GM19238 (cell line): ENCODE data around the gene MRPL45.

ENCODE experiments used
- DNase-seq: peaks from one replicate; pipeline ENCODE4 v3.0.0; 2011; ENCODE audit warnings: low spot score; ENCODE audit not compliant: insufficient read length

MRPL45 gene

DNA sequence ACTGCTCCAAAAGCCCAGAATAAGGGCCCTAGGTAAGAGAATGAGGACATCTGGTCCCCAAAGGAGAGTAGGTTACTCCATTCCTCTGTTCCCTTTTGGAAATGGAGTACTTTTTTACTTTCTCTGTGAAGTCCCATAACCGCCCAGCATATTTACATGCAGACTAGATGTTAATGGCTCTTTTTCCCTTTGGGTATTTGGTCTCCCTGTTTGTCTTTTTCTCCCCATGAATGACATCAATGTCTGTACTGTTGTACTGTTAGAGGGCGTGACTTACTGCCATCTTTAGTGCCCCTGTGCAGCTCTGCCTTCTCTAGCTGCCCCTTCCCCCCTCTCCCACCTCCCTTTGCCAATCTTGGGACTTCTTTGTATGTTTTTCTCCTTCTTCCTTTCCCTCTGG, 27.8 kb downstream of the MRPL45 start:
- DNase-seq: no peak

DNA sequence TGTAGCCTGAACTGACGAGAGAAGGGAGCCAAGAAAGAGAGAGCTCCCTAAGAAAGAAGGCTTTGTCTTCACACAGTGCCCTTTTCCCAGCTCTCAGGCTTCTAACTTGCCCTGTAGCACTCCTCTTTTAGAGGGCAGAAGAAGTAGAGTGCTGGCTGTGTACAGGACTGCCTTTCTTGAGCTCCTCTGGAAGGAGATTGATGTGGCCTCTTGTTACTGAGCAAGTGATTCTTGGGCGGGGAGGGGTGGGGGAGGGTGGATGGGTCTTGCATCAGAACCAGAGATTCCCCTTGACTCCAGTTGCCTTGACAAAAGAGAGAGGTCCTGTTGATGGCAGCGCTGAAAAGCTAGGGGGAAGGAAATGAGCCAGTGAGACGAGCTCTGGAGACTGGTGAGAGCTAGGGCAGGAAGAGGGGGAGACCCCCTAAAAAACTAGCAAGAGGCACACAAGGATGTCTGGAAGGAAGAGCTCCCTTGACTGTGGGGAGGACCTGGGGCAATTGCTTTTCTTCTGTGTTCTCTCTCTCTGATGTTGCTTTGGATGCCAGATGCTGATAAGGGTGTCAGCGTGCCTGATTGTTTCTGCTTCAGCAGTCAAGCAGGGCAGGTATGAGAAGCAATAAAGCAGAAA, 28.4 kb downstream of the MRPL45 start:
- DNase-seq: no peak

DNA sequence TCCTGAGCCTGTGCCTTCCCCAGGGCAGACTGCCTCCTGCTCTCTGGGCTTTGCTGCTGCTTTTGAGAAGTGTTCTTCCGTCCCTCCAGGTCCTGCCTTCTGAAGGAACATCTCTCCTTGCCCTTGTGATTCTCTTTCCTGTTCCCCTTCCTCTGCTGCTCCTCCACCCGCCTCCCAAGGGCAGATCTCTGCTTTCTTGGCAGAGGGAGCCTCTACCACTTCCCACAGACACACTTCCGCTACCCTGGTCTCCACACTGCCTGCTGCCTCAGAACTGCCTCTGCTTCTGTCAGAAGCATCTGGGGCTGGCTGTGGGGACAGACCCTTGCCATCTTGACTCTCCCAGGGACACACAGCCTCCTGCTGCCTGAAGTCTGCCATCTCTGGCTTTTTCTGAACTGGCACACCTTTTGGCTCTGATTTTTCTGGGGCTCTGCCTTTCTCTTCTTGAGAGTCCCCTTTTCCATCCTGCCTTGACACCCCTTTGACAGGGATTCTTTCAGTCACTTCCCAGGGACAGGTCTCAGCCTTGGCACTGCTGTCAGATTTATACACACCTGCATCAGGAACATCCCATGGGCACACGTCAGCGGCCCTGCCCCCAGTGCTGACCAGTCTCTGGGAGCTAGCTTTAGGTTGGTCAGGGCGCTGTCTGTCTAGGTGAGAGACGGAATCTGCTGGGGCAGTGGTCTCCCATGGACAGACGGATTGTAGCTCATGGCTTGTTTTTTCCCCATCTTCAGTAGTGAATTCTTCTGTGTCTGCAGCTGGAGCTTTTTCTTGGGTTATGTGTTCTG, 30.2 kb downstream of the MRPL45 start:
- DNase-seq: no peak

DNA sequence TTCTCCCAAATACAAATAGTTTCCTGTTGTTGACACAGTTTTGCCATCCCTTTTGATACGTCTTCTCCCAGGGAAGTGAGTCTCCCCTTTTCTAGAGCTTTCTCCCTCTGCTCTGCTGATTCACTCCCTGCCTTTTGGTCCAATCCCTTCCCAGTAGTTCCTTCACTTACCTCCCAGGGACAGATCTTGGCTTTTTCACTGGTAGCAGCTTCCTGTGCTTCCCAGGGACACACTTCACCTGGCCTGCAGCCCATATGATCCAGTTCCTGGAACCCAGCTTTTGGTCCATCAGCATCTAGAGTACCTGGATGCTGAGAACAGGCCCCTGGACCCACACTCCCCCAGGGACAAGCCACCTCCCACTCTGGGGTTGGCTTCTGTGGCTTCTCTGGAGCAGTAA, 31.0 kb downstream of the MRPL45 start:
- DNase-seq: no peak

DNA sequence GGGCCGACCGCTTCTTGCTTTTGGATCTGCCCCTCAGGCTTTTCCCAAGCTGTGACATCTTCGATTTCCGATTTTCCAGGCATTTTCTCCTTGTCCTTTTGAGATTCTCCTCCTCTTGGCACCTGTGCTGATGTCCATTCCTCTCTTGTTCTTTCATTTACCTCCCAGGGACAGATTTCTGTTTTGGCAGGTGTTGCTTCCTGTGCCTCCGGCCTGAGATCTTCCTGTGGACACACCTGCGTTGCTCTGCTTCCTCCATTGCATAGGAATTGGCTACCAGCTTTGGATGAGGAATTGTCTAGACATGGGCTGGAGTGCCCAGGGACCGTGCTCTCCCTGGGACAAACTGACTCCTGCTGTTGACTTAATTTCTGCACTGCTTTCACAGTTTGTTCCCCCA, 31.7 kb downstream of the MRPL45 start:
- no peak for DNase-seq

DNA sequence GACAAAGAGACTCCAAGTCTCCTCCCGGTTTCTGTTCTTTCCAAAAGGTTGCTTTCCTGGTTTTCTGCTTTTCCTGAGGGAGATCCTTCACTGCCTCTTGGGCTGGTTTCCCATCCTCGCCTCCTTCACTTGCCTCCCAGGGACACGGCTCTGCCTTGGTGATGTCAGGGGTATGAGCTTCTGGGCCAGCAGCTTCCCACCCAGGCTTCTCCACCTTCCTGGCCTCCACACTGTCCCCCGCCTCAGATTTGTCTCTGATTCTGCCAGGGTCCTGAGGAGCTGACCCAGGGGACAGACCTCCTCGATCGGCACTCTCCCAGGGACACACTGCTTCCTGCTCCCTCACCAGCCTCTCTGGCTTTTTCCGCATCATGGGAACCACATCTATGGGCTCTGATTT, 32.3 kb downstream of the MRPL45 start:
- no peak for DNase-seq

DNA sequence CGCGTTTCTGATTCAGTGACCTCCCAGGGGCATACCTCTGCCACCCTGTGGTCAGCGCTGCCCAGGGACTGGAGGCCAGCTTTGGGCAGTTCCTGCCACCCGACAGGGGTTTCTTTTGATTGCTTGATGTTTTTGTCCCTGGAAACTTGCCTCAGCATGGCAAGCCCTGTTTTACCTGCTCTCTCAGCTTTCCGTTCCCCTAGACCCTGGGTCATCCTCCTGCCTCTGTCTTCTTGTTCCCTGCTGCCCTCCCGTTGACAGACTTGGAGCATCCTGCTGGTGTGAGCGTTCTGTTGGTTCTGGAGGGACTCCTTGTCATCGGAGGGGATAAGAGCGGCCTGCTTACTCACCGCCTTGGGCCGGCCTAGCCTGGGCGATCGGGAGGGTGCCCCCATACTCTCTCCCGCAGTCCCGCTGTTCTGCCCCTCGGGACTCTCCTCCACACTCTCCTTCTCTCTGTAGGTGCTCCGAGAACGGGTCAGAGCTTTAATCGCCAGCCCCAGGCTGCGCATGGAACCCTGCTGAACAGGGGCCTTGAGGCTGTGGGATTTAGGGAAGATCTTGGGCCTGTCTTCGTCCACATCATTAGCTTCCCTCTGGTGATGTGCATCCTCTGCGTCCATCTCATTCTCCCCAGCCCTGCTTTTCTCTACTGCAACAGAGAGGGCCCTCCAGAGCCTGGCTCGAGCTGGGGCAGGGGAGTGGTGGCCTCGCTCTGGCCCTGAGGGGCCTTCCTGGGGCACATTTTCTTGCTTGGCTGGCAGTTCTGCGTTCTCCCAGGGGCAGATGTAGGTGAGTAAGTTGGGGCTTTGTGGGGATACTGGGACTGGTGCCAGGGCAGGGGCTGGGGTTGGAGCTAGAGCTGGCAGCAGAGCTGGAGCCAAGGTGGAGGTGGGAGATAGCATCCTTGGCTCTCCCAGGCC, 33.1 kb downstream of the MRPL45 start:
- no peak for DNase-seq

DNA sequence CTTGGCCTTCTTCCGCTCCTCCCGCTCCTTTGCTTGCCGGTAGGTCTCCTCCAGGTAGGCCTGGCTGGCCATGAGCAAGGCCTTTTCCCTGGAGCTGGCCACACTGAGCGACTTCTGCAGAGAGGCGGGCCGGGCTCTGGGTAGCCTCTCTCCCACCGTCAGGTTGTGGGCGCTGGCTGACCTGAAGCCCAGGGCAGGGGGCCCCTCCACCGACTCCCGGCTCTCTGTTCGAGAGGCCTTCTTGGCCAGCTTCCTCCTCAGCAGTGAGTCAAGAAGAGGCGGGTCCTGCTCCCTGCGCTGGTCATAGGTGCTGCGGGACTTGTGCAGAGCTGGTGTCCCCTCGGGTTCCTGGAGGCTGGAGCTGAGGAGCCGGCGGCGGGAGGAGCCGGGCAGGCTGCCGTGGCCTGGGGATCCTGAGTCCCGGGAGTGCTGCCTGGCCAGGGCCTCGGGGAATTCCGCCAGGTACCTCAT, 34.0 kb downstream of the MRPL45 start:
- DNase-seq: no peak

DNA sequence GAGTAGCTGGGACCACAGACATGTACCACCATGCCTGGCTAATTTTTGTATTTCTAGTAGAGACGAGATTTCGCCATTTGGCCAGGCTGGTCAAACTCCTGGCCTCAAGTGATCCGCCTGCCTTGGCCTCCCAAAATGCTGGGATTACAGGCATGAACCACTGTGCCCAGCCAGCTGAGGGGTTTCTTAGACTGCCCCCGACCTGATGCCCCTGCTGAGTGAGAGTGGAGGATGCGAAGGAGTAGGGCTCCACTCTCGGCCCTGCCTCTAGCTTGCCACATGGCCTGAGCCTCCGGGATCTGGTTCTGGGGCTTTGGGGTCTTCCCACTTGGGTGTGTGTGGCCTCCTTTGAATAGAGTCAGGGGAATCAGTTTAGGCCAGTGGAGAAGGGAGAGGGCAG, 35.8 kb downstream of the MRPL45 start:
- DNase-seq: no peak

DNA sequence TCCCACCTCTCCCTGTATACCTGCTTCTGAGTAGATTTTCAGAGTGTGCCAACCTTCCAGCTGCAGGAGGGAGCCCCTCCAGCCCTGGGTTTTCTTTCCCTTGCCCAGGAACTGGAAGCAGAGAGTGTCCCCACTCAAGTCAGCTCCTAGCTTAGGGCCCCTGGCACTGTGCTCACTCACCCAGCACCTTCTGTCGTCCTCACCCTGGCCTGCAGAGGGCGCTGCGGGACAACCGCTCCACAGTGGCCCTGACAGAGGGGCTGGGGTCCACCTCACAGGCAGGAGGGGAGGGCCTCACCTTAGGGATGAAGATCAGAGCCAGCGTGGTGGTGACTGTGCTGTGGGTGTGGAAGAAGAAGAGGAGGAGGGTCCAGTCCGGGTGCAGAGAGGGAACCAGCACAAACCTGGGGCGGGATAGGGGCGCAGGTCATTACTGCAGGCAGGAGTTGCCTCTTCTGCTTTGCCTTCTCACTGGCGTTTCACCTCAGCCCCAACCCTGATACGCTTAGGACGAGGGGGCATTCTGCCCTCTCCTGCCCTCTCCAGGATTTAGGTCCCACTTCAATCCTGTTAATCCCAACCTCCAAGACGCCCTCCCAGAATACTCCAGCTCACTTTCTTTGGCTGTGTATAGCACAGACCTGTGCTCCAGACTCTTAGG, 36.8 kb downstream of the MRPL45 start:
- no peak for DNase-seq

DNA sequence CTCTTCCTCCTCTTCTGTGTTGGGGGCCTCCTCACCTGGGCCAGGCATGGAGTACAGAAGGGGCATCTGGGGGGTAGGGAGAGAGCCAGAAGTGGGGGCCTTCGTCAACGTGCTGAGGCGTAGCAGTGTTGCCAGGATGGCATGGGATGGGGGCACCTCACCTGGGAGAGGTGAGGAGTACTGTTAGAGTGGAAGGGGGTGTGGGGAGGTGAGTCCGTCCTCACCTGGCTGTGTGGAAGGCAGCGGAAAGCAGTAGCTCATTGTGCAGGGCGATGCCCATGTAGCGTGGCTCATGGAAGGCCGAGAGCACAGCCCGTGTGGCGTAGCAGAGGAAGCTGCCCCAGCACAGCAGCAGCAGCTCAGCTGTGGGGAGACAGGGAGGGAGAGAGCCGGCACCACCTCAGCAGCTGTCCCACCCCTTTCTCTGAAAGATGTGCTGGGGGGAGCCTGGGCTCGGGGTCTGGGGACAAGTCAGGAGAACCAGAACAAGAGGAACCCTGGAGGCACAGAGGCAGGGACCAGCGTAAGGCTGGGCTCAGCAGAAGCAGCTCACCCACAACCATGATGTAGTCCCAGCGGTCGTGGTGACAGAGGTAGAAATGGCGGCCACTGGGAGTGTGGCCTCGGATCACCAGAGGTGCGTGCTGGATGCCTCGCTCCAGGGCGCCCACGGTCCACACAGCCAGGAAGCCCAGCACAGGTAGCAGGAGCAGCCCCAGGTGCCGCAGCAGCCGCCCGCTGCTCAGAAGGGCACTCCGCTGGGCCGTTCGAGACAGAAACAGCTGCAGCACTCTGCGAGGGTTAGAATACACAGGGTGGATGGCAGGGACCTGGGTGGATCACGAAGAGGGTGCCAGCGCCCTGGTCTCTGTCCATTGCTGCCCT, 37.8 kb downstream of the MRPL45 start:
- DNase-seq: no peak

DNA sequence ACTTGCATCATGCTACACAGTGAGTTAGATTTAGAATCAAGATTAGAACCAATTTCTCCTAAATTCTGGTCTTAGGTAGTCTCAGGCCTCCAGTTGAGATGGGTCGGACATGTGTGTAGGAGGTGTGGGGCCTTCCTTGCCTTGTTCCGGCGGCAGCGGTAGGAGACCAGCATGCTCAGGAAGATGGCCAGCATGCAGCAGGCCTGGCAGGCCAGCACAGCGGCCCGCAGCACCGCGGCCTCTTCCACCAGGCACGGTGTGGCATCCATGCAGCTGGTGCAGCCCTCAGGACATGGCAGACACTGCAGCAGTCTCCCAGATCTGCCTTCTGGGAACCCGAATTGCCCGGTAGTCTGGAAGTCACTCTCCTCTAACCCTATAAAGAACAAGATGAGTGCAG, 39.9 kb downstream of the MRPL45 start:
- DNase-seq: no peak

DNA sequence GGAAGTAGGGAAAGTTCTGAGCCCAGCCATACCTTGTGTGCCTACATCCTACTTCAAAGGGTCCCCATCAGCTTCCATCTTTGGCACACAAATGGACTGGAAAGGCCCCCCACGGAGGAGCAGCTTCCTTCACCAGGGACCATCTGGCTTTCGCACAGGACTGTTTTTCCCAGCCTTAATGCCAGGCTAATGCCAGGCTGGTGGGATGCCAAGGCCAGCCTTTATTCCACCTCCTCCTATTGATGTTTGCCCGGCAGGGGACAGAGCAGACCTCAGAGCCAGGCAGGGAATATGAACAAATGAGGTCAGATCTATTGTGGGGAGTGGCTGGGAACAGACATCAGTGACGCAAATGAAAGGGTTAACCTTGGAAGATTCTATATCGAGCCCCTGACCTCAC, 41.1 kb downstream of the MRPL45 start:
- no peak for DNase-seq

DNA sequence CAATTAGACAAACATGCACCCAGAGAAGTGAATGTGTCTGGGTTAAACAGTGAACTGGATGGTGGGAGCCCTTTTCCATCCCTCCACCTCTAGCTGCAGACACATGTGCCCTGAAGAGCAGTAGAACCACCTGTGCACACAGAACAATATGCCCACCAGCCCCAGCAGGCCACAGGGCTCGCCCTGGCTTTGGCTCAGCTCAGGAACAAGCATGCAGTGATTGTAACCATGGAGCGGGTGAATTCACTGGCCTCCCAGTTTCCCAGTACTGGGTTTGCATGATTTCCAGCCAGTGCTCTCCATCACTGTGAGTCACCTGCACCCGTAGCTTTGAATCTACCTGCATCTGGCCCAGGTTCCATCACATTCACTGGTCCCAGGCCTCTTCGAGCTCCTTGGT, 41.6 kb downstream of the MRPL45 start:
- no peak for DNase-seq

DNA sequence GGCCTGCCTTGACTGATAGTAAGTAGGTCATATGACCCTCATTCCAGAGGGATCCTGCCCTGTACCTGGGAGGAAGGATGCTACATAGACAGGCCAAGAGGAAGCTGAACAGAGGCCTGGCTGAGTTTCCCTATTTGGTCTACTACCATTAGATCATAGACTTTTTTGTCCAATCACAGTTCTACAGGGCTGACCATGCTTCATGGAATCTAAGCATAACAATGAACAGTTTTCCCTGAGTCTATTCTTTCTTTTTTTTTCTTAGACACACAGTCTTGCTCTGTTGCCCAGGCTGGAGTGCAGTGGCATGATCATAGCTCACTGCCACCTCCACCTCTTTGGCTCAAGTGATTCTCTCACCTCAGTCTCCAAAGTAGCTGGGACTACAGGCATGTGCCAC, 42.9 kb downstream of the MRPL45 start:
- no peak for DNase-seq

DNA sequence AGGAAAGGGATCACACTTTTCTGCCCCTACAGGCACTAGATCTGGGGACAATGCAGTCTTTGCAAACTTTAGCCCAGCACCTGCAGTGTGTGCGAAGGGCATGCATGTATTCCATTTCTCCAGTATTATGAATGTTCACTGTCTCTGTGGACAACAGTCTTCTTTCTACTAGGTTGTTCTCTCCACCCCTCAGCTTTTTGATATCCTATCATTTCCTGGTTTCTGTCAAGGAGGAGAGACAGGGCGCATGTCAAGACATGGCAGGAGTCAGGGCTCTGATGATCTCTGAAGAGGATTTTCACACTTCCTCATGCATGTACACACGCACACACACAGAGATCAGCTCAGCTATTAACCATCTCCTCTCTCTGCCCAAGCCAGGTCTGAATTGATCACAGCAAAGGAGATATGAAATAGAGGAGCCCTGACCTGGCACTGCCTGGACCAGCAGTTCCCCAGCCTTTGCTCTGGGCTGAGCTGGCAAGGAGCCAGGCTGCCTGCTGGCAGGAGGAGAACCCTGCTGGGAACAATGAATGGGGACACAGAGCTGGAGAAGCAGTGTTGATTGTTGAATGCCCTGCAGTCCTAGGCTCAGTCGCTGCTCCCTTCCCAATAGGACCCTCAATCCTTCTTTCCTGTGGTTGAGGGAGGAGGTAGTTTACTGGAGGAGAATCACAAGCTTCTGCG, 44.2 kb downstream of the MRPL45 start:
- no peak for DNase-seq

DNA sequence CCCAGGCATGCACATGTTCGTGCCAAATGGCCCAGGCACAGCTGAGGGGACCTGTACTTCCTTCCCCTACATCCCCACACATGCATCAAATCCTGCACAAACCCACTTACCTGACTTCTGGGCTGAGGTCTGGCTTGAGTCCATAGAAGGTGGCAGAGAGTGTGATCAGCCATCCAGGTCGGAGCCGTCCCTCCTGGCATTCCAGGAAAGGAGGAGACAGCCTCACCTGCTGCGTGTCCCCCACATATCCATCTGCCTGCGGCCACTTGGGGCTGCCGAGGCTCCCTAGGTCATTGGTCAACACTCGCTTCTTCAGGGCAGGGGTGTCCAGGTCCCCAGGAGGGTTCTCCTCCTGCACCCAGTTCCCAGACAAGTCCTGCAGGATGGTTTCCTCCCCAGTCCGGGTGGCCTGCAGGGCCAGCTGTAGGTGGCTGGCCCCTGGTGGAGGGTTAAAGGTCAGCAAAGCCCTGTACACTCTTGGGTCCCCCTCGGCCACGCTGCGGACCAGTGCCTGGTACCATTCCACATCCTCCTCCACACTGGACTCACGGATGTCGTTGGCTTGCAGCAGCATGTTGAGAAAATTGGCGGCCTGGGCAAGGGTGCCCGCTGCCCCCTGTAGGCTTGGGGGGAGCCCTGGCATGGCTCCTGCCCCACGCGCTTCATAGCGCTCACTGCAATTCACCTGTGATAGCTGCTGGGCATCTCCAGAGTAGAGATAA, 46.1 kb downstream of the MRPL45 start:
- DNase-seq: no peak

DNA sequence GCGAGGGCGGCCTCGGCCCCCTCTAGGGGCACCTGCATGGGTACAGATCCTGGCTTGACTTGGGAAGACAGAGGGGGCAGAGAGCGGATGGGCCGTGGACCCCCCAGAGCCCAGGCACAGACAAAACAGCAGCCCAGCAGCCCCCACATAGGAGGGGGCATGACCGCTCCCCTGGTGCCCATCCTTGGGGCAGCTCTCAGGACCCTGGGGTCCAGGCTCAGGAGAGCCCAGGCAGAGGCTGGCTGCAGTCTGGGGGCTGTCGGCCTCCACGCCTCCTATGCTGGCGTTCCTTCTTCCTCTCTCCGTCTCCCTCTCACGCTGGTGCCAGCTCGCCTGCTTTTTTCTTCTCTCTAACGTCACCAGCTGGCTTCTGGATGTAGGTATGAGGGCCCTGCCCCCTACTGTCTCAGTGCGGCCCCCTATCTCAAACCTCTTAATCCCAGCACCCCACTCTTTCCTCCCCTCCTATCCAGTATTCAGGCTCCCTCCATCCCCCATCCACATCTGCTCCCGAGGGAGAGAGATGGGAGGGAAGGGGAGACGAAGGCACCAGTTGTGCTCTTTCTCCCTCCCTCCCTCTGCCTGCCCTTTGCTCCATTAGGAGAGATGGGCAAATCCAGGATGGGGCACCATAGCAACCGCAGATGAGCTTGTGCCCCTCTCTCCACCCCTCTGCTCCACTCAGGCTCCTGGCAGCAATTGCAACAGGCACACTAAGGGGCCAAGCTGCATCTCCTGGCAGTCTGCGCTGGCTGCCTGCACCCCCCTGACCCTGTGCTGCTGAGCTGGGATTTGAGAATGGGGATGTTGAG, 46.8 kb downstream of the MRPL45 start, which contains the start of gene GPR179:
GPR179 (minus strand) TSS at position 349 of the 812 bp plus-strand sequence; CDS start at position 182, 167 bp downstream.
- DNase-seq: no peak
